Endothelial cell of umbilical vein (primary cell): ENCODE measurements around the gene MORC2. TPM values are rescaled to one million over a fixed set of nuclear protein-coding genes. Genes with fewer than 3 reads are reported as not detected.

Source experiments
- BruUV-seq: library from RNA; stranded (reverse); fragments of 400-500 nt; replicated peaks from 2 replicates; lab custom pipeline; 2021; lab: Mats Ljungman, UMichigan
- CTCF ChIA-PET: fragments of 300-600, 350-600 bp; sonication (Branson Sonifier 250); formaldehyde crosslinking; loops from one replicate; lab custom pipeline; 2021; ENCODE audit warnings: antibody characterized with exemption, inconsistent platforms; lab: Charles Lee
- POLR2A ChIA-PET: fragments of 300-600, 350-600 bp; sonication (Branson Sonifier 250); formaldehyde crosslinking; loops from one replicate; lab custom pipeline; 2021; ENCODE audit warnings: antibody characterized with exemption, inconsistent platforms; lab: Charles Lee
- DNase-seq: peaks from one replicate; pipeline ENCODE4 v3.0.0-alpha.2; 2011; ENCODE audit warnings: low read depth, low spot score
- FAIRE-seq: peaks from 2 replicates; lab custom pipeline; 2011; peaks lifted over from hg19 to GRCh38; lab: Jason Lieb, UNC
- H2AFZ ChIP-seq: 2 replicates; pipeline ENCODE4 v1.6.0; 2012; ENCODE audit warnings: low read depth, low read length, control low read depth, inconsistent platforms
- H3K27ac ChIP-seq: 2 replicates; pipeline ENCODE4 v1.5.1; 2011; ENCODE audit warnings: low read depth, mild to moderate bottlenecking, control low read depth, low read length, moderate library complexity; ENCODE audit not compliant: insufficient read depth
- H3K27me3 ChIP-seq, 2 experiments: 2 replicates each; pipeline versions ENCODE4 v1.6.0 to v1.6.1; 2011; ENCODE audit warnings: low read length in 2 of 2, mixed read lengths in 1 of 2; ENCODE audit not compliant: control insufficient read depth in 2 of 2, insufficient read depth in 2 of 2
- H3K36me3 ChIP-seq, 2 experiments: 2 replicates in 1 of 2; 3 replicates in 1 of 2; pipeline ENCODE4 v1.5.1; 2011; ENCODE audit warnings: low read length in 2 of 2, mild to moderate bottlenecking in 1 of 2, moderate library complexity in 1 of 2; ENCODE audit not compliant: control insufficient read depth in 2 of 2, insufficient read depth in 2 of 2; ENCODE audit errors: extremely low read depth in 1 of 2
- H3K4me1 ChIP-seq: 3 replicates; pipeline ENCODE4 v1.5.1; 2011; ENCODE audit warnings: mild to moderate bottlenecking, low read length; ENCODE audit not compliant: control insufficient read depth, insufficient read depth; ENCODE audit errors: extremely low read depth
- H3K4me2 ChIP-seq: 2 replicates; pipeline ENCODE4 v1.6.1; 2011; ENCODE audit warnings: low read length, control low read depth, mixed read lengths; ENCODE audit not compliant: insufficient read depth
- H3K4me3 ChIP-seq, 3 experiments: fragments of 200-600 bp in 1 of 3; sonication (generic), shearing (Covaris generic) in 1 of 3; replicated peaks in 1 of 3; 2 replicates each; pipeline ENCODE4 v1.5.1; 2011 to 2016; ENCODE audit warnings: control low read depth in 3 of 3, low read length in 3 of 3, mild to moderate bottlenecking in 2 of 3, inconsistent platforms in 1 of 3, low read depth in 1 of 3, moderate library complexity in 1 of 3; ENCODE audit not compliant: insufficient read depth in 1 of 3
- H3K79me2 ChIP-seq: 2 replicates; pipeline ENCODE4 v1.6.0; 2012; ENCODE audit warnings: low read length, inconsistent platforms; ENCODE audit not compliant: control insufficient read depth, insufficient read depth
- H3K9ac ChIP-seq: replicated peaks from 2 replicates; pipeline ENCODE3; 2011; ENCODE audit warnings: low read length, control low read depth; ENCODE audit not compliant: insufficient read depth; ENCODE audit errors: extremely low read depth
- H3K9me1 ChIP-seq: replicated peaks from 3 replicates; pipeline ENCODE4 v1.6.0; 2011; ENCODE audit warnings: mild to moderate bottlenecking, low read length; ENCODE audit not compliant: control insufficient read depth, insufficient read depth; ENCODE audit errors: extremely low read depth
- H3K9me3 ChIP-seq: replicated peaks from 2 replicates; pipeline ENCODE4 v1.5.1; 2012; ENCODE audit warnings: low read length, inconsistent platforms; ENCODE audit not compliant: control insufficient read depth, insufficient read depth
- H4K20me1 ChIP-seq: replicated peaks from 2 replicates; pipeline ENCODE3; 2011; ENCODE audit warnings: mild to moderate bottlenecking, low read length; ENCODE audit not compliant: control insufficient read depth, insufficient read depth; ENCODE audit errors: extremely low read depth
- EZH2 ChIP-seq: IDR thresholded peaks from 2 replicates; pipeline ENCODE4 v1.6.1; 2012; ENCODE audit warnings: borderline replicate concordance, low read depth, mild to moderate bottlenecking, moderate library complexity, low read length, inconsistent platforms; ENCODE audit not compliant: severe bottlenecking
- FOS ChIP-seq: IDR thresholded peaks from 2 replicates; pipeline ENCODE4 v1.6.1; 2011; ENCODE audit warnings: mild to moderate bottlenecking, low read length, moderate library complexity, borderline replicate concordance; ENCODE audit not compliant: insufficient read depth
- GATA2 ChIP-seq: IDR thresholded peaks from 2 replicates; pipeline ENCODE4 v1.7.0; 2011; ENCODE audit warnings: low read depth, mild to moderate bottlenecking, moderate library complexity, mixed read lengths, low read length; ENCODE audit not compliant: insufficient read length, insufficient read depth
- JUN ChIP-seq: IDR thresholded peaks from 2 replicates; pipeline ENCODE4 v1.6.1; 2011; ENCODE audit warnings: borderline replicate concordance, low read depth; ENCODE audit not compliant: insufficient read length, insufficient read depth
- MYC ChIP-seq: IDR thresholded peaks from one replicate; pipeline ENCODE4 v1.6.1; 2011; ENCODE audit warnings: mild to moderate bottlenecking, low read depth, low read length
- POLR2A ChIP-seq: IDR thresholded peaks from 2 replicates; pipeline ENCODE4 v1.6.1; 2012; ENCODE audit warnings: low read depth, mild to moderate bottlenecking, control low read depth, low read length
- POLR2AphosphoS5 ChIP-seq: IDR thresholded peaks from 2 replicates; pipeline ENCODE4 v1.6.1; 2012; ENCODE audit warnings: low read depth, mild to moderate bottlenecking, control low read depth, low read length, moderate library complexity; ENCODE audit not compliant: insufficient read depth
- dilution Hi-C: fragments of 300-500 bp; cut with MboI; formaldehyde crosslinking; loops from one replicate; pipeline ENCODE4 v1.15.0; 2019; ENCODE audit warnings: low sequenced_read_pairs; ENCODE audit not compliant: extremely low pct_ligation_motif_present
- intact Hi-C: fragments of 100-400 bp; cut with micrococcal nuclease; formaldehyde crosslinking; loops from one replicate; pipeline ENCODE4 v1.10.0; 2022
- polyA plus RNA-seq, 4 experiments: library from polyadenylated mRNA; depleted of rRNA in 3 of 4; stranded (reverse) in 3 of 4; unstranded in 1 of 4; fragments of >200 nt; gene quantifications; 2 replicates each; pipeline versions ENCODE4 v1.2.1 to v1.2.3, GENCODE V29; 2011 to 2012; ENCODE audit warnings: missing spikeins in 1 of 4
- total RNA-seq: library from RNA; stranded (reverse); gene quantifications from 2 replicates; pipeline ENCODE4 v1.2.3, GENCODE V29; 2021
- TF ChIP-seq, protein P1 (sequence below), 2 donors: IDR thresholded peaks; 1 replicate in 1 of 2; 2 replicates in 1 of 2; pipeline ENCODE4 v1.5.1; 2011; ENCODE audit warnings: low read length in 2 of 2, mild to moderate bottlenecking in 2 of 2, moderate library complexity in 2 of 2, control low read depth in 1 of 2, inconsistent platforms in 1 of 2, low read depth in 1 of 2; ENCODE audit not compliant: insufficient read depth in 1 of 2; ENCODE audit errors: extremely low read depth in 1 of 2
- TF ChIP-seq, protein P2 (sequence below): IDR thresholded peaks from 2 replicates; pipeline ENCODE4 v1.6.1; 2011; ENCODE audit not compliant: insufficient read depth, insufficient read length

Gene MORC2
- total and polyA plus RNA-seq, 2 donors (not counting 3 experiments of a cell fraction or from before 2014, with no cell fraction given), result 11.6 to 34.7 TPM

DNA sequence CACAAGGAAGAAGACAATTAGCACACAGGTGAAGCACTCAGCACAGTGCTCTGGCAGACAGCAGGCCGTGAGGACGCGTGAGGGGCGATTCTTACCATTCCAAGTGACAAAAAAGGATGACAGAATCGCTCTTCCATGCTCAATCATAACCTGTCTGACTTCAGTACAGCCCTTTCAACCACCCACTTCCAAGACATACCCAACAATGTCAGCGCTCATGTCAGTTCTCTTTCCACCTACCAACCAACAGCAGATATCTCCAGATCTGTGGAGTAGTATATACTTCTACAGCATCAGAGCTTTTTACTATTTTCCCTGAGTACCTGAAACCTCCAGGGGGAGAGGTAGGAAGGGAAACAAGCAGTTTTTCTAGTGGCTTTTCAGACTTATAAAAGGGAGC lies 40.2 kb downstream of the MORC2 start:
- no peaks in the 10 kb centered on the region for H3K4me1 ChIP-seq
- H2AFZ ChIP-seq, result no peak overlapping the region
- no peaks in the 10 kb centered on the region for H3K27me3 ChIP-seq
- no peaks in the 10 kb centered on the region for H3K9me3 ChIP-seq
- dilution Hi-C loops (no loop called here), intact Hi-C loops (no loop called here)
- TF ChIP-seq FOS (no peak), JUN (no peak), MYC (no peak)
- TF ChIP-seq, protein P1, sequence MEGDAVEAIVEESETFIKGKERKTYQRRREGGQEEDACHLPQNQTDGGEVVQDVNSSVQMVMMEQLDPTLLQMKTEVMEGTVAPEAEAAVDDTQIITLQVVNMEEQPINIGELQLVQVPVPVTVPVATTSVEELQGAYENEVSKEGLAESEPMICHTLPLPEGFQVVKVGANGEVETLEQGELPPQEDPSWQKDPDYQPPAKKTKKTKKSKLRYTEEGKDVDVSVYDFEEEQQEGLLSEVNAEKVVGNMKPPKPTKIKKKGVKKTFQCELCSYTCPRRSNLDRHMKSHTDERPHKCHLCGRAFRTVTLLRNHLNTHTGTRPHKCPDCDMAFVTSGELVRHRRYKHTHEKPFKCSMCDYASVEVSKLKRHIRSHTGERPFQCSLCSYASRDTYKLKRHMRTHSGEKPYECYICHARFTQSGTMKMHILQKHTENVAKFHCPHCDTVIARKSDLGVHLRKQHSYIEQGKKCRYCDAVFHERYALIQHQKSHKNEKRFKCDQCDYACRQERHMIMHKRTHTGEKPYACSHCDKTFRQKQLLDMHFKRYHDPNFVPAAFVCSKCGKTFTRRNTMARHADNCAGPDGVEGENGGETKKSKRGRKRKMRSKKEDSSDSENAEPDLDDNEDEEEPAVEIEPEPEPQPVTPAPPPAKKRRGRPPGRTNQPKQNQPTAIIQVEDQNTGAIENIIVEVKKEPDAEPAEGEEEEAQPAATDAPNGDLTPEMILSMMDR (IDR thresholded peaks at IDR 0.05; ENCODE audit: extremely low read depth in 1 of 2, insufficient read depth in 1 of 2, low read depth in 1 of 2, low read length in 2 of 2), result no peak
- ChIA-PET CTCF (no interaction called here), POLR2A (no interaction called here)
- H3K4me2 ChIP-seq, result no peak overlapping the region
- no peaks in the 10 kb centered on the region for H3K79me2 ChIP-seq
- FAIRE-seq, result no peak
- H3K9me1 ChIP-seq, result no peaks in the 10 kb centered on the region
- no peak for DNase-seq
- no peak overlapping the region for H3K27ac ChIP-seq
- no peak overlapping the region for H3K4me3 ChIP-seq
- no peak overlapping the region for H3K9ac ChIP-seq
- peaks cover 20 to 57% of the 10 kb centered on the region in 2 experiments for H3K36me3 ChIP-seq
- no TSS peak for BruUV-seq
- H4K20me1 ChIP-seq, result no peaks in the 10 kb centered on the region

DNA sequence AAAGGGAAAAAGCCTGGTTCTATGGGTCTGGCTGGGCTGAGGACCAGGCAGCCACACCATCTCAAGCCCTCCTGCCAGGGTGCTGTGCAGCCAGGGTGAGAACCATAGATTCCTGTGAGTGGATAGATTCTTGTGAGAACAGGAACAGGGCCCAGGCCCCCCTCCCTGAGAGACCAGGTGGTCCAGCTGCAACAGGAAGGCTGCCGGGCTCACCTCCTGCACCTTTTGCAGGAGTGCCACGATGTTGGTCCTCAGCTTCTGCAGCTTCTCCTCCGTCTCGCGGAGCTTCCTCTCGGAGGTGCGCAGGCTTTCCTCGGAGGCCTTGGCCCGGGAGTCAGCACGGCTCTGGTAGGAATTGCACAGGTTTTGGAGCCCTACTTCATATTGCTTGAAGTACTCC lies 40.8 kb downstream of the MORC2 start:
- dilution Hi-C loops, result no loop called here
- intact Hi-C loops, result no loop called here
- H3K27me3 ChIP-seq, result no peaks in the 10 kb centered on the region
- no peaks in the 10 kb centered on the region for H3K4me1 ChIP-seq
- H3K27ac ChIP-seq, result no peak overlapping the region
- no peaks in the 10 kb centered on the region for H3K9me1 ChIP-seq
- no peak overlapping the region for H2AFZ ChIP-seq
- TF ChIP-seq FOS, result no peak
- no peak for TF ChIP-seq POLR2A
- TF ChIP-seq, protein P1 (IDR thresholded peaks at IDR 0.05; ENCODE audit: extremely low read depth in 1 of 2, insufficient read depth in 1 of 2, low read depth in 1 of 2, low read length in 2 of 2), result no peak
- no peak for TF ChIP-seq JUN
- no peak for TF ChIP-seq EZH2
- TF ChIP-seq GATA2, result no peak
- no peak for TF ChIP-seq MYC
- no peak for TF ChIP-seq POLR2AphosphoS5
- TF ChIP-seq, protein P2, sequence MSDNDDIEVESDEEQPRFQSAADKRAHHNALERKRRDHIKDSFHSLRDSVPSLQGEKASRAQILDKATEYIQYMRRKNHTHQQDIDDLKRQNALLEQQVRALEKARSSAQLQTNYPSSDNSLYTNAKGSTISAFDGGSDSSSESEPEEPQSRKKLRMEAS, result no peak
- BruUV-seq, result no TSS peak
- DNase-seq (no peak), FAIRE-seq (no peak)
- no peak overlapping the region for H3K9ac ChIP-seq
- H4K20me1 ChIP-seq, result no peaks in the 10 kb centered on the region
- no peaks in the 10 kb centered on the region for H3K79me2 ChIP-seq
- no peak overlapping the region for H3K4me3 ChIP-seq
- POLR2A ChIA-PET, result no interaction called here
- CTCF ChIA-PET, result no interaction called here
- H3K4me2 ChIP-seq, result no peak overlapping the region
- H3K9me3 ChIP-seq, result no peaks in the 10 kb centered on the region
- peaks cover 20 to 51% of the 10 kb centered on the region in 2 experiments for H3K36me3 ChIP-seq
